H1 (cell line): ENCODE data around the gene CD48. TPM values are rescaled to one million over a fixed set of nuclear protein-coding genes. Genes with fewer than 3 reads are reported as not detected.

Experiments
- CTCF ChIA-PET: fragments of 300-600 bp; sonication (Branson Sonifier 250); formaldehyde crosslinking; loops from one replicate; lab custom pipeline; 2021; ENCODE audit not compliant: partially characterized antibody; lab: Charles Lee
- POLR2A ChIA-PET: fragments of 300-600 bp; sonication (Branson Sonifier 250); formaldehyde crosslinking; loops from one replicate; lab custom pipeline; 2021; ENCODE audit warnings: inconsistent platforms; ENCODE audit not compliant: partially characterized antibody; lab: Charles Lee
- DNase-seq, 2 experiments: peaks; one replicate each; pipeline versions ENCODE4 v3.0.0 to v3.0.0-alpha.2; 2010 to 2022; ENCODE audit warnings: low spot score in 2 of 2, low read depth in 1 of 2, mixed read lengths in 1 of 2
- FAIRE-seq: peaks from 2 replicates; lab custom pipeline; 2011; peaks lifted over from hg19 to GRCh38; lab: Jason Lieb, UNC
- H2AFZ ChIP-seq: 2 replicates; pipeline ENCODE4 v1.8.1; 2012; ENCODE audit warnings: low read length, inconsistent platforms
- H2AK5ac ChIP-seq: 2 replicates; pipeline ENCODE4 v1.6.1; 2013; ENCODE audit warnings: low read depth, low read length
- H2BK120ac ChIP-seq: replicated peaks from 2 replicates; pipeline ENCODE3; 2013; ENCODE audit warnings: low read depth, low read length, inconsistent platforms
- H2BK12ac ChIP-seq: 2 replicates; pipeline ENCODE4 v1.6.1; 2013; ENCODE audit warnings: low read depth, low read length
- H2BK15ac ChIP-seq: 2 replicates; pipeline ENCODE4 v1.6.1; 2013; ENCODE audit warnings: low read length
- H2BK20ac ChIP-seq: 2 replicates; pipeline ENCODE4 v1.6.1; 2013; ENCODE audit warnings: low read length
- H2BK5ac ChIP-seq: 2 replicates; pipeline ENCODE4 v1.6.1; 2013; ENCODE audit warnings: low read depth, low read length
- H3K14ac ChIP-seq: 2 replicates; pipeline ENCODE4 v1.6.1; 2013; ENCODE audit warnings: inconsistent platforms; ENCODE audit not compliant: insufficient read length
- H3K18ac ChIP-seq: 2 replicates; pipeline ENCODE4 v1.6.1; 2013; ENCODE audit warnings: low read length; ENCODE audit errors: extremely low read depth
- H3K23ac ChIP-seq: 2 replicates; pipeline ENCODE4 v1.6.1; 2013; ENCODE audit warnings: inconsistent platforms; ENCODE audit not compliant: insufficient read length
- H3K23me2 ChIP-seq: 2 replicates; pipeline ENCODE4 v1.6.1; 2013; ENCODE audit warnings: low read depth, low read length
- H3K27ac ChIP-seq: 2 replicates; pipeline ENCODE4 v1.6.1; 2011; ENCODE audit warnings: low read depth, low read length, inconsistent platforms
- H3K27me3 ChIP-seq, 4 experiments: replicated peaks in 1 of 4; 1 replicate in 1 of 4; 2 replicates in 3 of 4; pipeline versions ENCODE4 v1.6.1 to v1.8.1; 2011 to 2013; ENCODE audit warnings: low read length in 3 of 4, mild to moderate bottlenecking in 3 of 4, inconsistent platforms in 2 of 4, mixed read lengths in 2 of 4, moderate library complexity in 1 of 4; ENCODE audit not compliant: control insufficient read depth in 3 of 4, insufficient read depth in 3 of 4; ENCODE audit errors: extremely low read depth in 1 of 4
- H3K36me3 ChIP-seq, 4 experiments: 2 replicates each; pipeline versions ENCODE4 v1.6.1 to v1.8.1; 2011 to 2013; ENCODE audit warnings: mild to moderate bottlenecking in 4 of 4, low read length in 3 of 4, moderate library complexity in 2 of 4, control low read depth in 1 of 4, inconsistent platforms in 1 of 4; ENCODE audit not compliant: insufficient read depth in 4 of 4, control insufficient read depth in 2 of 4
- H3K4ac ChIP-seq: replicated peaks from 2 replicates; pipeline ENCODE3; 2013; ENCODE audit warnings: low read length, low read depth, mixed read lengths, inconsistent platforms; ENCODE audit not compliant: insufficient read length
- H3K4me1 ChIP-seq, 4 experiments: replicated peaks in 1 of 4; 1 replicate in 1 of 4; 2 replicates in 3 of 4; pipeline versions ENCODE4 v1.6.1 to v1.8.1; 2011 to 2013; ENCODE audit warnings: low read length in 3 of 4, inconsistent platforms in 2 of 4, mixed read lengths in 1 of 4; ENCODE audit not compliant: insufficient read depth in 4 of 4, control insufficient read depth in 3 of 4
- H3K4me2 ChIP-seq, 2 experiments: 2 replicates each; pipeline versions ENCODE4 v1.6.1 to v1.8.1; 2011 to 2013; ENCODE audit warnings: low read depth in 2 of 2, low read length in 2 of 2, control low read depth in 1 of 2, inconsistent platforms in 1 of 2, mild to moderate bottlenecking in 1 of 2; ENCODE audit not compliant: insufficient read depth in 1 of 2
- H3K4me3 ChIP-seq, 4 experiments: fragments of 200-600, 300-600 bp in 1 of 4; sonication (generic), shearing (Covaris generic), sonication (Bioruptor Twin) in 1 of 4; 2 replicates each; pipeline versions ENCODE4 v1.5.1 to v1.8.1; 2011 to 2016; ENCODE audit warnings: low read length in 4 of 4, low read depth in 3 of 4, control low read depth in 2 of 4, inconsistent platforms in 2 of 4, mild to moderate bottlenecking in 2 of 4, mixed read lengths in 1 of 4, moderate library complexity in 1 of 4; ENCODE audit not compliant: insufficient read depth in 2 of 4; ENCODE audit errors: extremely low read depth in 1 of 4
- H3K56ac ChIP-seq: replicated peaks from 2 replicates; pipeline ENCODE3; 2013; ENCODE audit warnings: low read depth, mild to moderate bottlenecking, mixed read lengths, low read length, inconsistent platforms; ENCODE audit not compliant: insufficient read length
- H3K79me1 ChIP-seq: 2 replicates; pipeline ENCODE4 v1.6.1; 2013; ENCODE audit warnings: low read depth, low read length, control low read depth
- H3K79me2 ChIP-seq, 2 experiments: 2 replicates each; pipeline versions ENCODE4 v1.6.1 to v1.8.1; 2012 to 2013; ENCODE audit warnings: low read length in 2 of 2, mild to moderate bottlenecking in 2 of 2, inconsistent platforms in 1 of 2; ENCODE audit not compliant: insufficient read depth in 2 of 2, control insufficient read depth in 1 of 2
- H3K9ac ChIP-seq, 4 experiments: replicated peaks in 1 of 4; 1 replicate in 1 of 4; 2 replicates in 3 of 4; pipeline versions ENCODE4 v1.6.1 to v1.8.1; 2011 to 2013; ENCODE audit warnings: low read depth in 3 of 4, low read length in 3 of 4, control low read depth in 2 of 4, mild to moderate bottlenecking in 2 of 4, moderate library complexity in 2 of 4, inconsistent platforms in 1 of 4; ENCODE audit errors: extremely low read depth in 1 of 4
- H3K9me3 ChIP-seq, 2 experiments: 2 replicates each; pipeline versions ENCODE4 v1.6.1 to v1.8.1; 2012 to 2013; ENCODE audit warnings: mild to moderate bottlenecking in 2 of 2, moderate library complexity in 2 of 2, control low read depth in 1 of 2, inconsistent platforms in 1 of 2, low read depth in 1 of 2, low read length in 1 of 2, mixed read lengths in 1 of 2; ENCODE audit not compliant: insufficient read depth in 2 of 2
- H4K20me1 ChIP-seq, 2 experiments: replicated peaks in 1 of 2; 2 replicates each; pipeline versions ENCODE3 to v1.8.1; 2011 to 2013; ENCODE audit warnings: inconsistent platforms in 2 of 2, low read length in 2 of 2, mild to moderate bottlenecking in 1 of 2; ENCODE audit not compliant: insufficient read depth in 2 of 2, control insufficient read depth in 1 of 2
- H4K5ac ChIP-seq: 2 replicates; pipeline ENCODE4 v1.6.1; 2013; ENCODE audit warnings: low read length, low read depth, mixed read lengths, inconsistent platforms; ENCODE audit not compliant: insufficient read length
- H4K8ac ChIP-seq: 2 replicates; pipeline ENCODE4 v1.8.0; 2013; ENCODE audit warnings: mild to moderate bottlenecking, moderate library complexity, low read length, inconsistent platforms; ENCODE audit not compliant: insufficient read depth; ENCODE audit errors: extremely low read depth
- H4K91ac ChIP-seq: replicated peaks from 2 replicates; pipeline ENCODE3; 2013; ENCODE audit warnings: low read length, mixed read lengths, inconsistent platforms; ENCODE audit not compliant: insufficient read length
- POU5F1 ChIP-seq: IDR thresholded peaks from 2 replicates; pipeline ENCODE4 v1.6.1; 2011; ENCODE audit warnings: low read depth, mild to moderate bottlenecking, low read length, moderate library complexity
- WGBS, 2 experiments: shearing (Covaris generic) in 1 of 2; methylation state at CpG; one replicate each; pipeline versions ENCODE4 v1.1.6 to v1.1.7; 2013 to 2015; ENCODE audit warnings: low lambda C conversion rate in 2 of 2, mixed read lengths in 2 of 2, inconsistent platforms in 1 of 2, low coverage in 1 of 2, missing lambda C conversion rate in 1 of 2; ENCODE audit not compliant: insufficient replicate concordance in 2 of 2, insufficient coverage in 1 of 2, insufficient read length in 1 of 2; ENCODE audit errors: extremely low coverage in 1 of 2, missing lambda C conversion rate in 1 of 2; 5-methylcytosine and 5-hydroxymethylcytosine counted together
- polyA plus RNA-seq, 7 experiments: library from polyadenylated mRNA; depleted of rRNA in 3 of 7; stranded (reverse) in 5 of 7; unstranded in 2 of 7; fragments of >200 nt in 5 of 7; fragments of 200-250 nt in 2 of 7; gene quantifications; 1 replicate in 5 of 7; 2 replicates in 1 of 7; 4 replicates in 1 of 7; pipeline versions ENCODE4 v1.2.1 to v1.2.3, GENCODE V29; 2011 to 2013; ENCODE audit warnings: missing spikeins in 2 of 7, mixed read lengths in 2 of 7
- total RNA-seq: library from RNA; stranded (reverse); fragmentation: NEBNext Ultra II Directional; extraction: Animal tissue kit (Norgen Biotek cat#: 25700); gene quantifications from 2 replicates; pipeline ENCODE4 v1.2.1, GENCODE V29; 2021

Gene CD48
- total and polyA plus RNA-seq, 2 of the 8 experiments (the other 6 are each of a cell fraction or from before 2014, with no cell fraction given): 0.08 TPM; not detected in 1

- Histone ChIP-seq H3K14ac (no peak overlapping the region), H3K4me2 (no peak overlapping the region), H3K27me3 (no peaks in the 10 kb centered on the region), H2AFZ (no peak overlapping the region), H4K8ac (no peak overlapping the region), H3K79me1 (no peaks in the 10 kb centered on the region), H3K79me2 (no peaks in the 10 kb centered on the region), H4K20me1 (no peaks in the 10 kb centered on the region), H3K9ac (no peak overlapping the region), H2AK5ac (no peak overlapping the region), H3K27ac (no peak overlapping the region), H3K4me3 (no peak overlapping the region), H3K18ac (no peak overlapping the region), H2BK15ac (no peak overlapping the region), H3K4me1 (peaks cover 0 to 4% (median under 1%) of the 10 kb centered on the region in 4 experiments; a peak in 1 of 7 replicates), H4K91ac (no peak overlapping the region), H2BK5ac (no peak overlapping the region), H3K56ac (no peak overlapping the region), H3K9me3 (no peaks in the 10 kb centered on the region), H4K5ac (no peak overlapping the region), H2BK20ac (no peak overlapping the region), H2BK12ac (no peak overlapping the region), H3K23me2 (no peaks in the 10 kb centered on the region), H3K36me3 (no peaks in the 10 kb centered on the region), H3K23ac (no peak overlapping the region), H2BK120ac (no peak overlapping the region), H3K4ac (no peak overlapping the region)
- FAIRE-seq (no peak), DNase-seq (no peak)
- 95% methylated on average over 4 of the region's 4 CpGs; no CpG with 5 or more reads in 1 of the 2 experiments for WGBS, 2 experiments
- ChIA-PET POLR2A (no interaction called here), CTCF (interaction anchor here (1.7 to 1.9 kb wide), 2 partner anchors 44 to 131 kb away, joined by 3 to 5 read pairs; no protein-coding TSS in a partner anchor)
- no peak for TF ChIP-seq POU5F1
These were observed 7.4 kb downstream of the CD48 start for GRCh38 chr1:160704250-160704649.
